ENCODE data around the gene LOXHD1. TPM values are rescaled to one million over a fixed set of nuclear protein-coding genes. Genes with fewer than 3 reads are reported as not detected.

The LOXHD1 gene
- total RNA-seq, 1 donor from 2014 or later, result 3.4 TPM

DNA sequence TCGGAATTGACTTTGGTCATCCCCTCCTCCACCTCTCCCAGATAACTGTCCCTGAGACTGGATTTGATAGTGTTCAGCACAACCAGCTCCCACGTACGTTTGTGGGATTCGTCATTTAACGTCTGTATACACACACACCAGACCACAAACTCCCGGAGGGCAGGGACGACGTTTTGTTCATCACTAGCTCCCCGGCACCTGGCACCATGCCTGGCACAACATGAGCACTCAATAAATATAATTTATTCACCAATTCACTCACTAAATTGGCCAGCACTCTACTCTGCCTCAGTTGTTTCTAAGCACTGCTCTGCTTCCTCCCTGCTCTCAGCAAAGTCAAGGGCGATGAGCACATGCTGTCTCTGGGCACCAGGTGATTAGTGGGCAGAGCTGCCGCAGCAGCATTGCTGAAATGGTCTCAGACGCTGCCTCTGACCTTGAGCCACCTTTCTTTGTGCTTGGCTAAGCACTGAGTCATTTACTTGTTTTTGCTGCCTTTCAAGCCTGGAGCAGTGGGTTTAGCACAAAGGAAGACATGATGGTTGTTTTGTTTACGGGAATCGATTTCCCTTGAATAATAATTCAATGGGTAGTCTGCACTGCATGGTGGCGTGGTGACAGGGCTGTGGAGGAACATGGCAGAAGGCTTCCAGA lies 19.3 kb upstream of the LOXHD1 start:
- no peak for DNase-seq

GRCh38 chr18:46675112-46675511 lies 18.1 kb upstream of the LOXHD1 start:
- DNase-seq, result no peak

GRCh38 chr18:46672062-46672970 lies 15.3 kb upstream of the LOXHD1 start:
- peak; percentile 35 for DNase-seq

DNA sequence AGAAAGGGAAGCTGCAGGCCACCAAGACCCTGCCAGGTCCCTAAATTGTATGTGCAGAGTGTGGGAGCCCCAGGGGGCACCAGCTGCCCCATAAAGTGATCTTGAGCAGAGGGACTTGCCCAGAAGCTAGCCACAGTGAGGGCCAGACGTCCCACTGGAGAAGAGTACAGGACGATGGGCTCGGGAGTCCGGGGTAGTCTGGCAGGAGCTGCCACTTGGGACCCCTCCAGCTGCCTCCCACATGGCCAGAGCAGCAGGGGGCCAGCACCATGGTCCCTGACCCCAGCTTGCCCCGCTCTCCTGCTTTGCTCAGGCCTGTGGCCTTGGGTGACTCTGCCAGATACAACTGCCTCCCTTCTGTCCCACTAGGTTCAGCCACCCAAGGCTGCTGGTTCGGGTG lies 11.7 kb upstream of the LOXHD1 start:
- DNase-seq, result no peak

- no peak for DNase-seq
Observed at GRCh38 chr18:46668135-46668534, 11.1 kb upstream of the LOXHD1 start.

- DNase-seq, result no peak
Observed at GRCh38 chr18:46663539-46663938, 6.5 kb upstream of the LOXHD1 start.

DNA sequence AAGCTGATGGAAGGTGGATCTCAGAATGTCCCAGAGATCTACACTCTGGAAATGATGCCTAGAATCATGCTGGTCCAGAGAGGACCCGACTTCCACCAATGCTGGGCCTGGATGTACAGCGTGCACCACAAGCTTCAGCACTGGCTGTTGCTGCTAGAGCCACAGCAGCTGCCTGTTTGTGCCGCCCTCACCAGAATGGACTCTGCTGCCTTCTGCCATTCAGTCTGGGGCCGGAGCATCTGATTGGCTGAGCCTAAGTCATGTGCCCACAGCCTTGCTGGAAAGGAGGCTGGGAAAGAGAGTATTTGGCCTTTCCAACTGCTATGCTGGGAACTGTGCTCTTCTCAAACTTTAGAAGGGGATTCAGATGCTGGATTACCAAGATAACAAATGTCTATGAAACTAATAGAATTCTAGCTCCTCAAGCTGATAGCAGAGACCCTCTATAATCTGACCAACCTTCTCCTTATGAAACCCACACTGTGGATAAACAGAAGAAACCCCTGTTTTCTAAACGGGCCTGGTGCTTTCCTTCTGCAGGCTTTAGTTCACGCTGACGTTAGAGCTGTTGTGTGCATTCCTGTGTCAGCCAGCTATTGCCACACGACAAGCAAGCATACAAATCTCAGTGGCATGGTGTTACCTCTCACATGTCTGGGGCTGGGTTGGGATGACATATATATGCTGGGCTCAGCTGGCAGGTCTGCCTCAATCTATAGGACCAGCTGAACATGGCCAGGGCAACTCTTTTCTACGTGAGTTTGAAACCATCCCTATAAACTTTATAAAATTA lies 4.1 kb upstream of the LOXHD1 start:
- DNase-seq, result peak; percentile 68

DNA sequence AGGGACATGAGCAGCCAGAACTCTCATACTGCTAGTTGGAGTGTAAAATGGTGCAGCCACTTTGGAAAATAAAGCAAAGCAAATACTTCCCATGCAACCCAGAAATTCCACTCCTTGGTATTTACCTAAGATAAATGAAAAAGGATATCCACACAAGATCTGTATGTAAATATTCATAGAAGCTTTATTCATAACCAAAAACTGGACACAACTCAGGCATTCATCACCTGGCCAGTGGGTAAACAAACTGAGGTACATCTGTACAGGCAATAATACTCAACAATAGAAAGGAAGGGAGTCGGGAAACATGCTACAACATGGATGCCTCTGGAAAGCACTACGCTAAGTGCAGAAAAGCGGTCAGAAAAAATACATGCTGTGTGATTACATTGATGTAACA lies 2.5 kb upstream of the LOXHD1 start:
- DNase-seq, result no peak

GRCh38 chr18:46656326-46657114 lies 500 bp downstream of the LOXHD1 start:
- DNase-seq, result no peak

- no peak for DNase-seq
Observed at GRCh38 chr18:46652372-46652771, 4.6 kb downstream of the LOXHD1 start.

- DNase-seq, result no peak
Observed at GRCh38 chr18:46650681-46651080, 6.3 kb downstream of the LOXHD1 start.

GRCh38 chr18:46649071-46649862 lies 7.8 kb downstream of the LOXHD1 start:
- DNase-seq, result no peak

GRCh38 chr18:46646468-46646867 lies 10.6 kb downstream of the LOXHD1 start:
- DNase-seq, result no peak

DNA sequence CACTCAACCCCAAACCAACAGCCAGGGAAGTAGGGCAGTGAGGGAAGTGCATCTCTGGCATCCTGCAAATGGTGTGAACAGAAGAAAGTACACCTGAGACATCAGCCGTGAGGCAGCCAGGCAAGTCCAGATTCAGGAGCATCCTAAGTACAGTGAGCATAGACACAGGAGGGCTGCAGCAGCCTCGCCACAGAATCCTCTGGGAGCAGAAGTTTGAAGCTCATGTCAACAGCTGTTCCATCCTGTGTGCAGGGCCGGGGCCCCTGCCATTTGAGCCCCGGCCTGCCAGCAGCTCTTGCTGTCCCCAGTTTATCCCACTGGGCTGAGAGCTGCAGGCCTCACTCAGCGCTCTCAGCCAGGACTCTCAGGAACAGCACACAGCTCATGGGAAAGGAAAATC lies 14.5 kb downstream of the LOXHD1 start:
- DNase-seq, result peak; percentile 28

- DNase-seq, result peak; percentile 51
Observed at GRCh38 chr18:46641917-46642316, 15.1 kb downstream of the LOXHD1 start.

DNA sequence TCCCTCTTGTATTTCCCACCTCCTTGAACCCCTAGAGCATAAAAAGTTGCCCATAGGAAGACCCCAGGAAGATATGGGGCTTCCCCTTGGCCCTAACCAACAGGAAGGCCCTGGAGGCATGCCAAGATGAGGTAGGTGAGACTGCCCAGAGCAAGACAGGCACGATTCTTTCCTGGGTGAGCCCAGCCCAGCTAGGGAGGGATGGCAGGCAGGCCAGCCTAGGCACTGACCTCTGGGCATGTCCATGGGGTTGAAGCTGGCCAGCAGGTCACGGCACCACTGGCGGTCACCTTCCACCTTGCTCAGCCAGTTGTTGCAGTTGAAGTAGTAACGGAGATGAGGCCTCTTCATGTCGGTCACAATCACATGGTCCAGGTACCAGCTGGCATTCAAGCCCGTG lies 17.6 kb downstream of the LOXHD1 start:
- no peak for DNase-seq

GRCh38 chr18:46636040-46636630 lies 20.9 kb downstream of the LOXHD1 start:
- DNase-seq, result no peak

GRCh38 chr18:46632401-46633071 lies 24.5 kb downstream of the LOXHD1 start:
- DNase-seq, result no peak

DNA sequence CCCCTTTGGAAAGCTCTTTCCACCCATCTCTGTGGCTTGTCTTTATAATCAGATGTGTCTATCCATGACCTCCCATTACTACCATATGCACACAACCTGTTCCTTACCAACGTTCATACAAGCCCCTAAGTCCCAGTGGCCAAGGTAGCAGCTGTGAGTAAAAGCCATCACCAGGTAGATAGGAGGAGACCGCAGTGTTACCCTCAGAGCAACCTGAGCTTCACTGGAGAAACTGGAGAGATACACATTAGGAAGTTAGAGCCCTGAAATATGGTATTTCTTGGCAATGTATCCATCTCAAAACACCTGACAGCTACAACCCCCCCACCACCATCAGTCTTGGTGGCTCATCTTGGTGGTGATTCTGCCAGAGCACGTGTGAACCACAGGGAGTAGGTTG lies 26.0 kb downstream of the LOXHD1 start:
- DNase-seq, result no peak

- DNase-seq, result no peak
Observed at GRCh38 chr18:46630160-46630559, 26.9 kb downstream of the LOXHD1 start.

All from tongue (tissue), 2 donors.